Heart left ventricle (tissue), 13 donors: ENCODE results near the gene MGAT5.

ENCODE experiments used
- CTCF ChIP-seq, 12 donors: fragments of 200-600 bp; sonication (generic) in 4 of 12; IDR thresholded peaks; one replicate each; pipeline versions ENCODE4 v1.5.0 to v1.8.0; 2018 to 2022; ENCODE audit warnings: antibody characterized with exemption in 12 of 12, mild to moderate bottlenecking in 5 of 12
- POLR2A ChIP-seq, 2 donors: fragments of 450-650 bp; IDR thresholded peaks; one replicate each; pipeline ENCODE4 v1.6.1; 2017; ENCODE audit warnings: antibody characterized with exemption in 2 of 2, mild to moderate bottlenecking in 2 of 2, moderate library complexity in 2 of 2
- donor health status: ischemic (EF 13 %, LVEDD 7.1; RV severe dilation, severe dysfunction).
- donor health status: DM: no; HTN: yes; CAD: no.
- donor health status: DM: no; HTN: no; CAD: no.
- donor health status: ischemic (EF 25% LVEDD 6.9; RV normal size, moderate dysfunction).
- donor health status: ischemic (EF 25% LVEDD 5.7; RV mildly dilated, moderate dysfunction).
- donor health status: ischemic (EF 35%, LVEDD 5.7; RV mildly dilated, moderate dysfunction).
- donor health status: nonischemic (EF 11% LVEDD 7.7; RV severe dilation, severe dysfunction).
- donor health status: DM: yes; HTN: yes; CAD: no.
- donor health status: PGD.
- donor health status: ischemic (EF 29% LVEDD 5.4; RV normal size, mild dysfunction).
- donor health status: nonischemic (EF 23%, LVEDD 6.1; RV moderate dilation, normal function).

- TF ChIP-seq CTCF (IDR thresholded peaks at IDR 0.05) = no peak
- TF ChIP-seq POLR2A (IDR thresholded peaks at IDR 0.05) = no peak
These were observed 47.4 kb downstream of the MGAT5 start for GRCh38 chr2:134301099-134301927.
